Hematopoietic multipotent progenitor cell treated with erythropoietin and hydrocortisone succinate and interleukin-3 and kit ligand, for 17 days (in vitro differentiated cells): ENCODE data around the gene OR5B21.

Experiments used
- DNase-seq: peaks from one replicate; pipeline ENCODE4 v3.0.0-alpha.2; 2015; ENCODE audit warnings: low spot score

The OR5B21 gene

GRCh38 chr11:58493676-58494075 is 14.2 kb downstream of the OR5B21 start:
- DNase-seq: no peak

DNA sequence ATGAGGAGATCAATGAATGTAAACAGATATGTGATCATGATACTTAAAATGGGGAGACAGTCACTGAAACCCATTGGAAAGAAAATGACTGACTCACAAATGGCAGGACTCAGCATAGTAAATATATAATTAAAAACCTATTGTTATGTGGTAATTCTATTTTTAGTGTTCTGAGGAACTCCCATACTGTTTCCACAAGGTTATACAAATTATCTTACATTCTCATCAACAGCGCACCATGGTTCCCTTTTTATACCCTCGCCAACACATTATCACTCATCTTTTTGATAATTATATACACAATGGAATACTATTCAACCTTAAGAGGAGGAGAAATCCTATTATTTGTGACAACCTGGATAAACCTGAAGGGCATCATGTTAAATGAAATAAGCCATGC is 17.1 kb downstream of the OR5B21 start:
- DNase-seq: no peak

- DNase-seq: no peak
These were observed 20.7 kb downstream of the OR5B21 start for GRCh38 chr11:58487170-58487569.

DNA sequence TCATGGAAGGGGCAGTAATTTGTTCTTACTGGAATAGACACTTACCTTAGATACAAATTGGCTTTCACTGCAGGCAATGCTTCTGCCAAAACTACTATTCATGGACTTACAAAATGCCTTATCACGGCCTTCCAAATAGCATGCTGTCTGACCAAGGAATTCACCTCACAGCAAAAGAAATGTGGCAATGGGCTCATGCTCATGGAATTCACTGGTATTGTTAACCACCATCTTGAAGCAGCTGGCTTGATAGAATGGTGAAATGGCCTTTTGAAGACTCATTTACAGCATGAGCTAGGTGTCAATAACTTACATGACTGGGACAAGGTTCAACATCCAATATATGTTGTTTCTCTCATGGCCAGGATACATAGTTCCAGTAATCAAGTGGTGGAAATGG is 21.9 kb downstream of the OR5B21 start:
- DNase-seq: no peak

DNA sequence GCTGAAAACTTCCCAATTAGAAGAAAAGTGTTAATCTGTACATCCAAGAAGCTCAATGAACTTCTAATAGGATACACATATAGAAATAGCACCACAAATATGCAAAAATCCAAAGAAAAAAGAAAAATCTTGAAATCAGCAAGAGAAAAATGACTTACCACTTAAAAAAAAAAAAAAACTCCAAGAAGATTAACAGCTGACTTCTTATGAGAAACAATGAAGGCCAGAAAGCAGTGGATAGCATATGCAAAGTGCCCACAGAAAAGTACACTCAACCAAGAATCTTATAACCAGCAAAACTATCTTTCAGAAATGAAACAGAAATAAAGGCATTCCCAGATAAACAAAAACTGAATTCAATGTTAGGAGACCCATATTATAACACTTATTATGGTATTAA is 36.0 kb downstream of the OR5B21 start:
- DNase-seq: no peak

DNA sequence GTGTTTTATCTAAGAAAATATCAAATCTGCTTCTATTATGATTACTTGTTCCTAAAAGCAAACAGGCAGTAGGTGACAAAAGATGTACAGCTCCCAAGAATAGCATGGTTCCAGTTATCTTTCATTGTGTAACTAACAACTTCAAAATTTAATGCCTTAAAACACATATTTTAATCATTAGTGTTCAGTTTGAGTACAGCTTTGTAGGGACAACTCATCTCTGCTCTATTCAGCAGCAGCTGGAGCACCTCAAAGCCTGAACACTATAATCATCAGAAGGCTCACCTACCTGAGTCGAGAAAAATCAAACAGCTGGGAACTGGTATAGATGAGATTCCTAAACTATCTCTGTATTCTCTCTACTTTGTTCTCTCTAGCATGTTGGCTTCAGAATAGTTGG is 41.6 kb downstream of the OR5B21 start:
- no peak for DNase-seq

- DNase-seq: no peak
These were observed 42.2 kb downstream of the OR5B21 start for GRCh38 chr11:58465690-58466089.
